Stimulated activated naive B cell treated with anti-CD40 and anti-IgM and Interleukin-4, amounts not matched to agents 10 μg/mL and 1 μg/mL and 100 μg/mL, for 72 hours (primary cell): ENCODE data around the gene NTRK1.

Source experiments
- ATAC-seq, 2 donors: fragments of 150-1000 bp; cut with Tn5 transposase; replicated peaks; 2 replicates each; pipeline ENCODE4 v1.10.0; 2021; ENCODE audit warnings: moderate library complexity in 1 of 2
- DNase-seq: peaks from one replicate; pipeline ENCODE4 v3.0.0; 2021
- H3K27ac Mint-ChIP-seq: one replicate; pipeline ENCODE4 v1.8.0; 2022; ENCODE audit warnings: mild to moderate bottlenecking, mixed read lengths
- H3K27me3 Mint-ChIP-seq, 2 donors: one replicate each; pipeline ENCODE4 v1.8.0; 2022; ENCODE audit warnings: mixed read lengths in 2 of 2
- H3K36me3 Mint-ChIP-seq, 2 donors: one replicate each; pipeline ENCODE4 v1.8.0; 2022; ENCODE audit warnings: mixed read lengths in 2 of 2, mild to moderate bottlenecking in 1 of 2
- H3K4me1 Mint-ChIP-seq, 2 donors: one replicate each; pipeline ENCODE4 v1.8.0; 2022; ENCODE audit warnings: mixed read lengths in 2 of 2, mild to moderate bottlenecking in 1 of 2
- H3K4me3 Mint-ChIP-seq, 2 donors: one replicate each; pipeline ENCODE4 v1.8.0; 2022; ENCODE audit warnings: mild to moderate bottlenecking in 2 of 2, mixed read lengths in 2 of 2, moderate library complexity in 1 of 2
- H3K9me3 Mint-ChIP-seq, 2 donors: one replicate each; pipeline ENCODE4 v1.8.0; 2022; ENCODE audit warnings: mixed read lengths in 2 of 2, mild to moderate bottlenecking in 1 of 2

NTRK1 gene

DNA sequence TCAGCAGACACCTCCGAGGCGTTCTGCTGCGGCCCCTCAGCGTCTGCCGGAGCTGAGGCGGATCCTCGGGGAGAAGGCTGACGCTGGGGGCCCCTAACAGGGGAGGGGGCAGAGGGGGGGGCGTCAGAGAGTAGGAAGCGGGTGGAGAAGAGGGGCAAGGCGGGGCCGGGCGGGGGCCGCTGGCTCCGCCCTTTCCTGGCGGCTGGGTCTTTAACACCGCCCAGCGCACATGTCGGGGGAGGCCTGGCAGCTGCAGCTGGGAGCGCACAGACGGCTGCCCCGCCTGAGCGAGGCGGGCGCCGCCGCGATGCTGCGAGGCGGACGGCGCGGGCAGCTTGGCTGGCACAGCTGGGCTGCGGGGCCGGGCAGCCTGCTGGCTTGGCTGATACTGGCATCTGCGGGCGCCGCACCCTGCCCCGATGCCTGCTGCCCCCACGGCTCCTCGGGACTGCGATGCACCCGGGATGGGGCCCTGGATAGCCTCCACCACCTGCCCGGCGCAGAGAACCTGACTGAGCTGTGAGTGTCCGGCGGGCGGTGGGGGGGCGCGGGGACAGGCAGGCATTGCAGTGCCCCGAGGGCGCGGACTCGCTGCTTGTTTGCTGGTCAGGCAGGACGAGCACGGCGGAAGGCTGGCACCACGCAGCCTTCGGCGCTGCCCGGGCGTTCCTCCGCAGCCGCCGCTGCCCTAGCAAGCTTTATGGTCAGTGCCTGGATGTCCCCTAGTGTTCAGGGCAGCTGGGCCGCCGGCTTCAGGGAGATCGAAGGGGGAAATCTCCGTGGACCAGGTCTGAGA is at the start of gene NTRK1:
NTRK1 (plus strand) TSS at position 238 of the 796 bp plus-strand sequence; CDS start at position 308, 70 bp downstream.
- no peaks in the 10 kb centered on the region for H3K9me3 Mint-ChIP-seq
- DNase-seq (no peak), ATAC-seq (peak; percentile 62 to 69)
- peak within 1 kb of the TSS; percentile 21 for H3K27ac Mint-ChIP-seq
- peak within 1 kb of the TSS; percentile 77 to 78 for H3K4me3 Mint-ChIP-seq
- H3K27me3 Mint-ChIP-seq, result peaks cover 74 to 83% of the 10 kb centered on the region in 2 donors
- H3K36me3 Mint-ChIP-seq, result no peaks in the 10 kb centered on the region
- peaks cover 10 to 19% of the 10 kb centered on the region in 2 donors for H3K4me1 Mint-ChIP-seq

DNA sequence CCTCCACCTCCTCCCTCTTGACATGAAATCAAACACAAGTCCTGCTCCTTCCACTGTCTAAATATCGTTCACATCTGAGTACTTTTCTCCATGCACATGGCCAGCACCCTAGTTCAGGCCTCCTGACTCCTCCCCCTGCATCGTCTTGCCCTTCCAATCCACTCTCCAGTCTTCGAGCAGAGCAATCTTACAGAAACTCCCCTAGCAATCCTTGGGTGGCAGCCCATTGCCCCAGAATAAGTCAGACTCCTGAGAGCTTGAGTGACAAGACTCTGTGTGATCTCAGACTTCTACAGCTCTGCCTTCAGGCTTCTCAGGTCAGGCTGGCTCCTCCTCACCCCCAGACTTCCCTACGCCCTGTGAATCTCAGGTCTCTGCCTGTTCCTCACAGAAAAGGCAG is 49.5 kb upstream of the NTRK1 start:
- no peaks in the 10 kb centered on the region for H3K9me3 Mint-ChIP-seq
- DNase-seq (no peak), ATAC-seq (no peak)
- H3K27me3 Mint-ChIP-seq, result peaks cover 14 to 25% of the 10 kb centered on the region in 2 donors
- H3K4me1 Mint-ChIP-seq, result peaks cover 30 to 44% of the 10 kb centered on the region in 2 donors
- no peak overlapping the region for H3K4me3 Mint-ChIP-seq
- no peak overlapping the region for H3K27ac Mint-ChIP-seq
- peaks cover 31 to 52% of the 10 kb centered on the region in 2 donors for H3K36me3 Mint-ChIP-seq

DNA sequence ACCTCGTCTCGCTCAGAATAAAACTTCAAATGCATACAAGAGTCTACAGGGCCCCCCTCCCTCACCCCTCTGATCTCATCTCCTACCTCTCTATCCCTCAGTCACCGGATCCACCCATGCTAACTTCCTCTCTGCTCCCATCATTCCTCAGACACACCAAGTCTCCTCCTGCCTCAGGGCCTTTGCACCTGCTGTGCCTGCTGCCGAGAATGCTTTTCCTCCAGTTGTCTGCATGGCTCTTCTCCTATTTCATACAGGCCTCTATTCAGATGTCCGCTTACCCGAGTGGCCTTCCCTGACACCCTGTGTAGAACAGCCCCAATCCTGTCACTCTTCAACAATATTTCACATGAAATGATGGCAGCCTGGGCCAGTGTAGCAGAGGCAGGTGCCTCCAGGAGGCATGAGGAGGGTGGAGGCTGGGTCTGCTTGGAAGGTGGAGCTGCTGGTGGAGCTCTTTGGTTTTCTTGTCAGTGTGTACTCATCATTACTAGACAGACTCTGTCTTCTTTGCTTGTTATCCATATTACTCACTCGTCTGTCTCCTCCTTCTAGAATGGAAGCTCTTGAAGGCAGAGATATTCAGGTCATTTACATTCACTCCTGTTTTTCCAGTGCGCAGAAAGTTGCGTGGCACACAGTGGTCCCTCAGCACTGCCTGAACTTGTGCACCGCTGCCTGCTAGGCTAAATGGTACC is 48.2 kb upstream of the NTRK1 start:
- Mint-ChIP-seq H3K9me3 (no peaks in the 10 kb centered on the region), H3K27ac (no peak overlapping the region), H3K4me1 (peaks cover 37 to 51% of the 10 kb centered on the region in 2 donors), H3K36me3 (peaks cover 26 to 41% of the 10 kb centered on the region in 2 donors), H3K27me3 (peaks cover 14 to 25% of the 10 kb centered on the region in 2 donors), H3K4me3 (no peak overlapping the region)
- ATAC-seq, result no peak
- no peak for DNase-seq

DNA sequence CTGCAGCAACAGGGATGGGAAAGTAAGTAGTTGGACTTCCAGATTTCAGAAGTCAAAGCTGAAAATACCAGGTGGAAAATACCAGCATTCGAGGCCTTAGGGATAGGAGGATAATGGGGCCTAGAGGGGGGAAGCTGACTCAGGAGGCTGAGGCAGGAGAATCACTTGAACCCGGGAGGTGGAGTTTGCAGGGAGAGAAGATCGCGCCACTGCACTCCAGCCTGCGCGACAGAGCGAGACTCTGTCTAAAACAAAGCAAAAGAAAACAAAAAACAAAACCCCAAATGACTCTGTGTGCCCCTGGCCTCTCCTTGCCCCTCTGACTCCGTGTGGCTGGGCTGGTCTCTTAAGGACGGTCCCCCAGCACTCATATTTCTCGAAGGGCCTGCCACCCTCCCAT is 47.4 kb upstream of the NTRK1 start:
- ATAC-seq (no peak), DNase-seq (no peak)
- H3K9me3 Mint-ChIP-seq, result no peaks in the 10 kb centered on the region
- H3K27ac Mint-ChIP-seq, result no peak overlapping the region
- peaks cover 20 to 33% of the 10 kb centered on the region in 2 donors for H3K36me3 Mint-ChIP-seq
- peaks cover 29 to 43% of the 10 kb centered on the region in 2 donors for H3K4me1 Mint-ChIP-seq
- peak overlapping the region; percentile 82 to 87 for H3K4me3 Mint-ChIP-seq
- H3K27me3 Mint-ChIP-seq, result peaks cover 14 to 20% of the 10 kb centered on the region in 2 donors

DNA sequence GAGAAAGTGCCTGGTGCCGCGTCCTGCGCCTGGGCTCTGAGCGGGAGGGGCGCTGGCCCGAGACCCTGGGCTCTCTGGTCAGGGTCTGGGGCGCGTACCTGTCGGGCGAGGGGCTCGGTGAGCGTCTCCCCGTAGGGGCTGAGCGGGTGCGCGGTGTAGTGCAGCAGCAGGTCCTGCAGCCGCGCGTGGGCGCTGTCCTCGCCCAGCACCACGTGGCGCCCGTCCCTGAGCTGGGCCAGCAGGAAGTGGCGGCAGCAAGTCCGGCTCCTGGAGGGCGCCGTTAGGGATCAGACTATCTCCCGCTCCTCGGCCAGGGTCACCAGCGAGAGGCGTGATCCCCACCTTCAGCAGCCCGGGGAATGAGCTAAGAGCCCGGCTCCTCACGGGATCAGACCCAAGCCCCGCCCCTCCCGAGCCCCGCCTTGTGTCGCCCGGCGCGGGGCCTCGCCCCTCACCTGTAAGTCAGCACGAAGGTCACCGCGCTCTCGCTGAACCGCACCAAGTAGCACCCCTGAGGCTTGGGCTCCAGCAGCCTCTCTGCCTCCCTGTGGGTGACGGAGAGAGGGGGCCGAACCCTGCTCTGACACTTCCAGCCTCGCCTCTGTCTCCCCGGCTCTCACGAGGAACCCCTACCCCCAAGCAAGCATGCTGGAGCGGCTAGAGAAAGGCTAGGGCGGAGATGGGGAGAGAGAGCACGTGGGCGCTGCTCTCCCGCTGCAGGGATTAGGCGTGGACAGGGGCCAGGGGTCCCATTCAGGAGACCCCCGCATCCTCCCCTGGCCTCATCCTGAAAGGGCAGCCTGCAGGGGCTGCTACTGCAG is 46.7 kb upstream of the NTRK1 start:
- peaks cover 14 to 20% of the 10 kb centered on the region in 2 donors for H3K27me3 Mint-ChIP-seq
- H3K4me1 Mint-ChIP-seq, result peaks cover 29 to 39% of the 10 kb centered on the region in 2 donors
- peak overlapping the region; percentile 82 to 87 for H3K4me3 Mint-ChIP-seq
- H3K36me3 Mint-ChIP-seq, result peaks cover 17 to 28% of the 10 kb centered on the region in 2 donors
- DNase-seq (peak; percentile 21), ATAC-seq (peak; percentile 59 to 65)
- no peaks in the 10 kb centered on the region for H3K9me3 Mint-ChIP-seq
- H3K27ac Mint-ChIP-seq, result peak overlapping the region; percentile 92

DNA sequence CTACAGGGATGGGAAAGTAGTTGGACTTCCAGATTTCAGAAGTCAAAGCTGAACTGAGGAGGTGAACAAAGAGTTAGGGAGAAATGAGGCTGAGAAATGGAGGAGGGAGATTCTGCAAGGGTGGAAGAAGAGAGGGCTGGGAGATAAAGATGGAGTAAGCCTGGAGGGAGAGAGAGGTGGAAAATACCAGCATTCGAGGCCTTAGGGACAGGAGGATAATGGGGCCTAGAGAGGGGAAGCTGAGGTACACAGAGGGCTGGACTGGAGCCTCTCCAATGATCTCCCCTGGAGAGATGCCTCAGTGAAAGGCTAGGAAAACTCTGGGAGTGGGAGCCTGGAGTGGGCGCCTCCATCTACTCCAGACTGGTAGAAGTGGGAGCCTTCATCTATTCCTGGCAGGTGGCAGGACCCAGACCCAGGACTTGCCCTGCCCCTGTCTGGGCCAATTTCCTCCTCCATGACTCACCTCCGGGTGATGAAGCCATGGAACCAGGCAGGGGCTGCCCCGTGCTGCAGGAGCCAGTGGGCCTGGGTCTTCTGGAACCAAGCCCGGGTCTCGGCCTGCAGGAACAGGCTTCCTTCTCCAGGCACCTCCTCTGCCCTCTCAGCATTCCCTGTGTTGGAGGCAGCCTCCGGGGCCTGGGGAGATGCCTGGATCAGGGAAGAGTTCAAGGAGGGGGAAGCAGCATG is 45.9 kb upstream of the NTRK1 start:
- no peak for DNase-seq
- Mint-ChIP-seq H3K4me1 (peaks cover 26 to 39% of the 10 kb centered on the region in 2 donors), H3K27me3 (peaks cover 16 to 23% of the 10 kb centered on the region in 2 donors), H3K27ac (no peak overlapping the region), H3K4me3 (peak overlapping the region; percentile 82 to 87), H3K9me3 (no peaks in the 10 kb centered on the region), H3K36me3 (peaks cover 17 to 24% of the 10 kb centered on the region in 2 donors)
- ATAC-seq, result no peak

DNA sequence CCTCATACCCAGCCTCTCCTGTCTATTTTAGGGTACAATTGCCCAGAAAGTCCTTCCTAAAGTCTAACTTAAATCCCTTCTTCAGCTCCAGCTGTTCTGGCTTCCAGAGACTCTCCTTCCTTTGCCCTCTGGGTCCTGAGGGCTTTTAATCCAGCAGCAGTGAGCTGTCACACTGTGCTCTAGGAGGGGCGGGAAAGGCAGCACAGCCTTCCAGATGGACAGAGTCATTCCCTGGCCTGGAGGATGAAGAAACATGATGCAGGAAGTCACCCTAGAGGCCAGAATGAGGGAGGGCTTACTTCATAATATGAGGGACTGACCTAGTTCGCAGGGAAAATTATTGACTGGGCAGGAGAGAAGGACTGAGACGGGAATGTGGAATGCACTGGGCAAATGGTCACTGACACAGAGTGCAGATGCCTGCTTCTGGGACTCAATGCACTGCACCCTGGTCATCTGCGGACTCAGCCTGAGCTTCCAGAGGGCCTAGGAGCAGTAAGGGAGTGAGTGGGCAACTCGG is 45.3 kb upstream of the NTRK1 start:
- DNase-seq, result no peak
- Mint-ChIP-seq H3K27ac (no peak overlapping the region), H3K36me3 (peaks cover 17 to 24% of the 10 kb centered on the region in 2 donors), H3K27me3 (peaks cover 18 to 26% of the 10 kb centered on the region in 2 donors), H3K4me3 (peak overlapping the region; percentile 68 to 76), H3K4me1 (peaks cover 26 to 39% of the 10 kb centered on the region in 2 donors), H3K9me3 (no peaks in the 10 kb centered on the region)
- ATAC-seq, result no peak

DNA sequence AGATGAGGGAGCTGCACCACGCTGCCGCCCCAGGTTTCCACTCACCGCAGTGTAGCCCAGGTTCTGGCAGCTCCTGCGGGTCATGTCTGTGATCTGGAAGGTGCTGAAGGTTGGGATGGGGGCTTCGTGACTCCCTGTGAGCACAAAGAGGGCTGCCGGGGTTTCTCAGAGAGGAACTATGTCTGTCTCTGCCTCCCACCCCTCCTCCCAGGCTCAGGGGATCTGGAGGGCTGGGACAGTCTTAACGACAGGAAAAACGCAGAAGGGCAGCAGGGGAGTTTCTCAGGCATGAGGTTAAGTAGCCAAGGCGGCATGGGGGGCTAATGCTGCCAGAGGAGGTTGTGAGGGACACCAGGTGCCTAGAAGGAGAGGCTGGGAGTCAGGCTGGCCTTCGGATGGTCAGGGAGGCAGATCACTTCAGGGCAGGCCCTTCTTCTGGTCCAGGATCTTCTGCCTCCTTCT is 44.7 kb upstream of the NTRK1 start:
- H3K9me3 Mint-ChIP-seq, result peaks cover 0 to 1% of the 10 kb centered on the region in 2 donors
- peaks cover 17 to 22% of the 10 kb centered on the region in 2 donors for H3K36me3 Mint-ChIP-seq
- H3K27ac Mint-ChIP-seq, result peak overlapping the region; percentile 94
- peaks cover 18 to 31% of the 10 kb centered on the region in 2 donors for H3K27me3 Mint-ChIP-seq
- peak overlapping the region; percentile 68 to 76 for H3K4me3 Mint-ChIP-seq
- ATAC-seq (no peak), DNase-seq (no peak)
- H3K4me1 Mint-ChIP-seq, result peaks cover 26 to 39% of the 10 kb centered on the region in 2 donors

DNA sequence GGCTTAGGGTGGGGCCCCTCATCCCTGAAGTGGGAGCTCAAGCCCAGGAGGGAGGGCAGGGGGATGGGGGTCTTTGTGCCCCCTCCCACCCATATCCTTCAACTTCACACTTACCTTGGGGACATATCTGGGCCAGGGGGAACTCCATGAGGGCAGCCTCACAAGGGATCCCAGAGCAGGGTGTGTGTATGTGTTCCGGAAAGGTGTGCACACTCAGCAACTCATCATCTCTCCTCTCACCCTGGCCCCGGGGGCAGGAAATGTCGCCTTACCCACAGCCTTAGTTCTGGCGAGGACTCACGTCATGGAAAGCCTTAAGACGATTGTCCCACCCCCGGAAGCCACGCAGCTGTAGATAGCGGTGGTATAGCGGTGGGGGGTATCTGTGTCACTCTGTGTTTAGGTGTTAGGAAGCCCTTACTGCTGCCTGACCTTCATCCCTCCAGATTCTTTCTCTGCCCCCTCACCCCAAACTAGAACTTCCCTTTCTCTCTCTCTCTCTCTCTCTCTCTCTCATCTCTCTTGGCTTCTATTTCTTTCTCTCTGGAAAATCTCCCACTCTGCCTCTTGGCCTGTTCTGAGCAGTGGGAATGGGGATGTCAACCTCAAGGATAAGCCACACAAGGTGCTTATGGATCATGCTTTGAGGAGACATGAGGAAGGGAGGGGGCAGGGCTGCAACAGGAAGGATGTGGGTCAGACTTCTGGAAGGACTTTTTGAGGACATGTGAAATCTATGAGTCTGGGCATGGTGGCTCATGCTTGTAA is 43.9 kb upstream of the NTRK1 start, which contains the start of gene SH2D2A:
SH2D2A (minus strand) TSS at position 288 of the 768 bp plus-strand sequence; CDS start at position 148, 140 bp downstream.
- DNase-seq (peak; percentile 68), ATAC-seq (peak; percentile 95)
- Mint-ChIP-seq H3K4me3 (peak within 1 kb of the TSS; percentile 68 to 76), H3K27ac (peak within 1 kb of the TSS; percentile 94), H3K4me1 (peaks cover 26 to 39% of the 10 kb centered on the region in 2 donors), H3K36me3 (peaks cover 14% of the 10 kb centered on the region in 2 donors), H3K27me3 (peaks cover 11 to 36% of the 10 kb centered on the region in 2 donors), H3K9me3 (peaks cover 0 to 1% of the 10 kb centered on the region in 2 donors)

DNA sequence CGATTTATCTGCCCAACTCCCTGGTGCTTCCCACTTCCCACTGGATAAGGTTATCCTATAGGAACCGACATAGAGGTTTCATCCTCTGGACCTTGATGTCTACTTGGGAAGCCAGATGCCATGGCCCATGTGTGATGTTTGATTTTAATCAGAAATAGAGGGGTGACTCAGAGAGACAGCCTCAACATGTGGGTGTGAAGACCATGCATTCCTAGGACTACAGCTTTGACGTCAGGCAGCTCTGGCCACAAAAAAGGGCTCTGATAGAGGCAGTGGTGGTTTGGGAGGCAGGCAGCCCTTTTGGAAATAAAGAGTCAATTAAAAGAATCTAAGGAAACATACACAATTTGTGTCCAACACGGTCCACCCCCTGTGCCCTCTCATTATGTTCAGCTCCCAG is 38.9 kb upstream of the NTRK1 start:
- H3K27ac Mint-ChIP-seq, result no peak overlapping the region
- peaks cover 21 to 39% of the 10 kb centered on the region in 2 donors for H3K27me3 Mint-ChIP-seq
- H3K4me3 Mint-ChIP-seq, result no peak overlapping the region
- no peaks in the 10 kb centered on the region for H3K36me3 Mint-ChIP-seq
- H3K9me3 Mint-ChIP-seq, result peaks cover 0 to 1% of the 10 kb centered on the region in 2 donors
- ATAC-seq (no peak), DNase-seq (no peak)
- peaks cover 3 to 4% of the 10 kb centered on the region in 2 donors for H3K4me1 Mint-ChIP-seq

DNA sequence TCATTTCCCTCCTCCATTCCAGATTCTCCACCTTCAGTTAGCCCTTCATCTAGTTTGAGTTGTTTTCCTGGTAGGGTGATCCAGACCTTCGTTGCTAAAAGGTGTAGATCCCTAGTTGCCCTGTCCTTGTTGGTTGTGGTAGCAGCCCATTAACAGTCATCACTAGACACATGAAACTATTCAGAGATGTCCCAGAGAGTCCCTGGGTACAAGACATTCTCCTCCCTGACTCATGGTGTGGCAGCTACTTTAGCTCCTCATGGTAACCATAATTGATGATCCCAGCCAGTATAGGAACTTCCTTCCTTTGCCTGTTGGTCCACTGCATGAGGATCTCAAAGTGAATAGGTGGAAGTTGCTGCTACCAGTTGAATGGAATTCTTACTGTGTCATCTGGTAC is 38.0 kb upstream of the NTRK1 start:
- ATAC-seq, result no peak
- DNase-seq, result no peak
- Mint-ChIP-seq H3K9me3 (peaks cover 0 to 1% of the 10 kb centered on the region in 2 donors), H3K27ac (no peak overlapping the region), H3K27me3 (peaks cover 21 to 39% of the 10 kb centered on the region in 2 donors), H3K4me3 (no peak overlapping the region), H3K4me1 (no peaks in the 10 kb centered on the region), H3K36me3 (no peaks in the 10 kb centered on the region)

DNA sequence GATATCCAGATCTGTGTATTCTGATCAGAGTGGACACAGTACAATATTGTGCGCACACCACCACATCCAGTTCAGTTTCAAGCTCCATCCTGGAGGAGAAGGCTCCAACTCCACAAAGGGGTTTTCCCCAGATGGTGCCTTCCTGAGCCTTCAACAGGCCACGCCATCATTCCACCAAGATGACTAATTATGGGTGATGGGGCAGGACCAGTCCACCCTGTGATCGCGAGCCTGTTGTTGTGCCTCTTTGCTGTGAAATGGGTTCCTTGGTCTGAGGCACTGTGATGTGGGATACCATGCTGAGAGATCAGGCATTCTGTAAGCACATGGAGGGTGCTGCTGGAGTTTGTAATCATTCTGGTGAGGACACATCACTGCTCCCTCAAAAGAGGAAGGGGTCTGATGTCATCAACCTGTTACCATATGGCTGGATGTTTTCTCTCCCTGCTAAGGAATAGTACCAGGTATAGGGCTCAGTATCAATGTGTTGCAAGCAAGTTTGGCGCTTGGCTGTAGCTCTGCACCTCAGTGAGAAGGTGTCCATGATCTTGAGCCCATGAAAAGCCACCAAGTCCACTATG is 37.4 kb upstream of the NTRK1 start:
- DNase-seq, result no peak
- ATAC-seq, result no peak
- H3K4me1 Mint-ChIP-seq, result no peaks in the 10 kb centered on the region
- H3K27ac Mint-ChIP-seq, result no peak overlapping the region
- H3K36me3 Mint-ChIP-seq, result no peaks in the 10 kb centered on the region
- H3K27me3 Mint-ChIP-seq, result peaks cover 23 to 43% of the 10 kb centered on the region in 2 donors
- peaks cover 0 to 1% of the 10 kb centered on the region in 2 donors for H3K9me3 Mint-ChIP-seq
- no peak overlapping the region for H3K4me3 Mint-ChIP-seq
